ENCODE measurements around the gene ITPR1. TPM values are rescaled to one million over a fixed set of nuclear protein-coding genes. Genes with fewer than 3 reads are reported as not detected.

The ITPR1 gene
- polyA plus RNA-seq, 2 of the 4 experiments (the other 2 are of a cell fraction): 2.8 to 9.6 TPM

- Histone ChIP-seq H3K9me3 (no peaks in the 10 kb centered on the region), H3K4me3 (no peak overlapping the region), H3K27ac (no peak overlapping the region), H3K4me2 (no peak overlapping the region), H3K4me1 (peaks cover 34% of the 10 kb centered on the region)
- no peak for FAIRE-seq
- no peak for TF ChIP-seq USF2 (IDR thresholded peaks at IDR 0.05)
- no peak for ATAC-seq
- CTCF ChIA-PET: interaction anchor here (0.6 to 4.3 kb wide), 9 partner anchors 15 to 549 kb away, joined by 3 to 24 read pairs (median 4); no protein-coding TSS in a partner anchor
- POLR2A ChIA-PET: interaction anchor here (0.7 to 1.0 kb wide), 2 partner anchors 252 to 389 kb away, joined by 3 to 4 read pairs; partner anchors contain the start of gene BHLHE40
- WGBS (ENCODE audit: missing lambda C conversion rate): 45% methylated on average over 5 of the region's 5 CpGs
- no peak for DNase-seq (ENCODE audit: low read depth in 1 of 2, low spot score in 1 of 2)
These were observed 233.4 kb downstream of the ITPR1 start for GRCh38 chr3:4726549-4726948.

- ChIA-PET POLR2A (no interaction called here), CTCF (interaction anchor here (0.6 to 2.9 kb wide), 6 partner anchors 8 to 328 kb away, joined by 4 to 8 read pairs (median 4); no protein-coding TSS in a partner anchor)
- WGBS (ENCODE audit: missing lambda C conversion rate): 77% methylated on average over 6 of the region's 6 CpGs
These were observed 236.2 kb downstream of the ITPR1 start for GRCh38 chr3:4729061-4729973.

GRCh38 chr3:4730719-4731118 lies 237.6 kb downstream of the ITPR1 start:
- no peak for ATAC-seq
- no peak for FAIRE-seq
- peaks cover 29% of the 10 kb centered on the region for H3K4me1 ChIP-seq
- WGBS (ENCODE audit: missing lambda C conversion rate): 94% methylated on average over 7 of the region's 7 CpGs
- H3K4me2 ChIP-seq: no peak overlapping the region
- H3K9me3 ChIP-seq: no peaks in the 10 kb centered on the region
- CTCF ChIA-PET: interaction anchor here (2.9 to 6.1 kb wide), 2 partner anchors 11 to 246 kb away, joined by 8 to 20 read pairs; no protein-coding TSS in a partner anchor
- TF ChIP-seq HDAC2 (IDR thresholded peaks at IDR 0.05) (no peak), MYC (IDR thresholded peaks at IDR 0.05; ENCODE audit: borderline replicate concordance, low read length) (no peak), POLR2A (IDR thresholded peaks at IDR 0.05; ENCODE audit: low read length) (no peak), ZC3H11A (IDR thresholded peaks at IDR 0.05) (no peak), CTCF (IDR thresholded peaks at IDR 0.05) (no peak), EP300 (IDR thresholded peaks at IDR 0.05) (no peak), NPAS2 (CRISPR knock-in tag; IDR thresholded peaks at IDR 0.05; ENCODE audit: borderline replicate concordance) (no peak), HEYL (CRISPR knock-in tag; IDR thresholded peaks at IDR 0.05) (no peak), USF2 (IDR thresholded peaks at IDR 0.05) (no peak), TFCP2L1 (CRISPR knock-in tag; IDR thresholded peaks at IDR 0.05) (no peak)
- DNase-seq (ENCODE audit: low read depth in 1 of 2, low spot score in 1 of 2): no peak
- H3K27ac ChIP-seq: no peak overlapping the region
- no peak overlapping the region for H3K4me3 ChIP-seq
- POLR2A ChIA-PET: no interaction called here

More at GRCh38 chr3:4729061-4729973, 236.2 kb downstream of the ITPR1 start:
- Histone ChIP-seq H3K27ac (0 out of 6 replicates have a peak overlapping the region, but pooled peaks have one; percentile 2 to 14), H3K4me3 (no peak overlapping the region), H3K4me2 (peak overlapping the region; percentile 22; the same call in 1 of the 3 replicates), H3K9me3 (no peaks in the 10 kb centered on the region), H3K4me1 (peaks cover 15% of the 10 kb centered on the region)
- no peak for ATAC-seq
- FAIRE-seq: no peak
- DNase-seq (ENCODE audit: low read depth in 1 of 2, low spot score in 1 of 2): no peak
- TF ChIP-seq ELK1 (IDR thresholded peaks at IDR 0.05; ENCODE audit: low read depth, low read length): no peak
- TF ChIP-seq MAZ (IDR thresholded peaks at IDR 0.05; ENCODE audit: borderline replicate concordance, low read depth, low read length): no peak
- TF ChIP-seq NPAS2 (CRISPR knock-in tag; IDR thresholded peaks at IDR 0.05; ENCODE audit: borderline replicate concordance): no peak
